HEK293 (cell line): ENCODE measurements around the gene CPNE5.
A peak's percentile ranks its signal among the peaks of the same experiment; 100 is the strongest.

Experiments used
- CTCF ChIA-PET: fragments of 350-600 bp; formaldehyde crosslinking; extraction: SDS; loops from one replicate; lab custom pipeline; 2021; ENCODE audit warnings: antibody characterized with exemption; lab: Yijun Ruan, JAX
- POLR2A ChIA-PET: fragments of 300-600 bp; formaldehyde crosslinking; extraction: SDS; loops from one replicate; lab custom pipeline; 2020; ENCODE audit warnings: antibody characterized with exemption, inconsistent platforms; lab: Yijun Ruan, JAX
- H3K27ac ChIP-seq: fragments of 200-500 bp; sonication (Bioruptor generic); 2 replicates; pipeline ENCODE4 v1.5.1; 2014; ENCODE audit warnings: low read depth, low read length, control low read depth, inconsistent platforms; ENCODE audit errors: extremely low read depth
- H3K36me3 ChIP-seq, 2 experiments: fragments of 200-500 bp in 1 of 2; sonication (Bioruptor generic) in 1 of 2; 1 replicate in 1 of 2; 2 replicates in 1 of 2; pipeline ENCODE4 v1.5.1; 2014 to 2017; ENCODE audit warnings: inconsistent platforms in 2 of 2, low read length in 2 of 2; ENCODE audit not compliant: control insufficient read depth in 2 of 2, insufficient read depth in 1 of 2
- H3K4me1 ChIP-seq: fragments of 200-500 bp; sonication (Bioruptor generic); 2 replicates; pipeline ENCODE4 v1.5.1; 2014; ENCODE audit warnings: mild to moderate bottlenecking, low read length, inconsistent platforms; ENCODE audit not compliant: control insufficient read depth, insufficient read depth
- H3K4me3 ChIP-seq: 2 replicates; pipeline ENCODE4 v1.5.1; 2011; ENCODE audit warnings: low read depth, mild to moderate bottlenecking, control low read depth, low read length, moderate library complexity
- H3K9me3 ChIP-seq: fragments of 200-500 bp; sonication (Bioruptor generic); 2 replicates; pipeline ENCODE4 v1.5.1; 2014; ENCODE audit warnings: low read depth, low read length, inconsistent platforms; ENCODE audit not compliant: control insufficient read depth, insufficient read depth
- EGR2 ChIP-seq: fragments of 450-650 bp; formaldehyde crosslinking; IDR thresholded peaks from 2 replicates; pipeline ENCODE4 v1.5.1; 2016; ENCODE audit warnings: low read depth, missing biosample characterization, missing genetic modification characterization
- MEIS1 ChIP-seq: sonication (generic); formaldehyde crosslinking; IDR thresholded peaks from 2 replicates; pipeline ENCODE4 v1.8.1; 2022; ENCODE audit warnings: missing genetic modification reagents, mild to moderate bottlenecking, borderline replicate concordance
- ZEB2 ChIP-seq: fragments of 450-650 bp; formaldehyde crosslinking; IDR thresholded peaks from 2 replicates; pipeline ENCODE4 v1.5.1; 2016; ENCODE audit warnings: missing biosample characterization, missing genetic modification characterization
- ZFP69B ChIP-seq: fragments of 450-650 bp; formaldehyde crosslinking; IDR thresholded peaks from 2 replicates; pipeline ENCODE4 v1.5.1; 2016; ENCODE audit warnings: missing biosample characterization, missing genetic modification characterization
- ZIC2 ChIP-seq: fragments of 450-650 bp; formaldehyde crosslinking; IDR thresholded peaks from 2 replicates; pipeline ENCODE4 v1.5.1; 2016; ENCODE audit warnings: missing biosample characterization, missing genetic modification characterization
- ZNF16 ChIP-seq: fragments of 450-650 bp; formaldehyde crosslinking; IDR thresholded peaks from 2 replicates; pipeline ENCODE4 v1.5.1; 2016; ENCODE audit warnings: low read depth, missing biosample characterization, missing genetic modification characterization
- ZNF335 ChIP-seq: fragments of 450-650 bp; formaldehyde crosslinking; conservative IDR thresholded peaks from 2 replicates; pipeline ENCODE4 v1.5.1; 2016; ENCODE audit warnings: missing biosample characterization, missing genetic modification characterization
- ZNF473 ChIP-seq: fragments of 450-650 bp; formaldehyde crosslinking; IDR thresholded peaks from 2 replicates; pipeline ENCODE4 v1.5.1; 2017; ENCODE audit warnings: missing biosample characterization, missing genetic modification characterization
- ZNF510 ChIP-seq: fragments of 450-650 bp; formaldehyde crosslinking; IDR thresholded peaks from 2 replicates; pipeline ENCODE4 v1.5.1; 2018; ENCODE audit warnings: mild to moderate bottlenecking, missing genetic modification characterization, missing biosample characterization; ENCODE audit not compliant: insufficient replicate concordance
- ZNF529 ChIP-seq: fragments of 450-650 bp; formaldehyde crosslinking; IDR thresholded peaks from 2 replicates; pipeline ENCODE4 v1.5.1; 2017; ENCODE audit warnings: missing genetic modification characterization, missing biosample characterization; ENCODE audit not compliant: insufficient replicate concordance
- ZNF624 ChIP-seq: fragments of 450-650 bp; formaldehyde crosslinking; IDR thresholded peaks from 2 replicates; pipeline ENCODE4 v1.5.1; 2017; ENCODE audit warnings: missing biosample characterization, missing genetic modification characterization
- ZNF701 ChIP-seq: fragments of 450-650 bp; formaldehyde crosslinking; IDR thresholded peaks from 2 replicates; pipeline ENCODE4 v1.5.1; 2016; ENCODE audit warnings: missing biosample characterization, missing genetic modification characterization
- ZSCAN30 ChIP-seq: fragments of 450-650 bp; IDR thresholded peaks from 2 replicates; pipeline ENCODE4 v1.5.1; 2018; ENCODE audit warnings: missing biosample characterization, mild to moderate bottlenecking, missing genetic modification characterization, moderate library complexity
- TF ChIP-seq, protein P1 (sequence below): fragments of 450-650 bp; formaldehyde crosslinking; IDR thresholded peaks from 2 replicates; pipeline ENCODE4 v1.5.1; 2016; ENCODE audit warnings: missing biosample characterization, missing genetic modification characterization
- TF ChIP-seq, protein P2 (sequence below): fragments of 450-650 bp; formaldehyde crosslinking; IDR thresholded peaks from 2 replicates; pipeline ENCODE4 v1.5.1; 2016; ENCODE audit warnings: missing biosample characterization, missing genetic modification characterization

CPNE5 gene

DNA sequence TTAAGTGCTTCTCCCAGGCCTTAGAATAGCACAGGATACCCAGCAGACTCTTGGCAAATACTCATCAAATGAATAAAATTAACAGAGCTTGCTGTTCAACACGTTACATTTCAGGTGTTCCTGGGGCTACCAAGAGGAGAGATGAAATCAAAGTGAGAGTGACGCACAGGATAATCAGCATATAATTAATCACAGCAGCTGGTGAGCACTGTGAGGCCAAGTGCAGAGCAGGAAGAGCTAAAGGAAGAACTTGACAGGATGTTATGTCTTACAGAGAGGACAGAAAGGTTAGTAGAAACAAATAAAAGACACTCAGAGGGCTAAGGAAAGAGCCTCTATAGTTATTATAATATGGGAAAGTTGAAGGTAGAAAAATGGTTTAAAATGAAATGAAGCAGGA lies 26.6 kb upstream of the CPNE5 start:
- POLR2A ChIA-PET: interaction anchor here (1.0 to 2.7 kb wide), 3 partner anchors 8 to 120 kb away, joined by 3 to 17 read pairs (median 3); partner anchors contain the start of genes MTCH1 and PPIL1
- Histone ChIP-seq H3K4me1 (no peaks in the 10 kb centered on the region), H3K27ac (no peak overlapping the region), H3K9me3 (no peaks in the 10 kb centered on the region), H3K4me3 (no peak overlapping the region), H3K36me3 (peaks cover 36 to 88% of the 10 kb centered on the region in 2 experiments)
- TF ChIP-seq ZNF529 (tag by site-specific recombination) (no peak), ZNF510 (tag by site-specific recombination) (no peak), ZNF624 (tag by site-specific recombination) (no peak), ZEB2 (tag by site-specific recombination) (no peak), MEIS1 (CRISPR knock-in tag) (no peak), ZNF335 (tag by site-specific recombination) (no peak), ZIC2 (tag by site-specific recombination) (no peak), ZSCAN30 (tag by site-specific recombination) (no peak), ZNF473 (tag by site-specific recombination) (no peak), ZFP69B (tag by site-specific recombination) (no peak), ZNF701 (no peak), ZNF16 (tag by site-specific recombination) (no peak), EGR2 (tag by site-specific recombination) (no peak)
- TF ChIP-seq, protein P1, sequence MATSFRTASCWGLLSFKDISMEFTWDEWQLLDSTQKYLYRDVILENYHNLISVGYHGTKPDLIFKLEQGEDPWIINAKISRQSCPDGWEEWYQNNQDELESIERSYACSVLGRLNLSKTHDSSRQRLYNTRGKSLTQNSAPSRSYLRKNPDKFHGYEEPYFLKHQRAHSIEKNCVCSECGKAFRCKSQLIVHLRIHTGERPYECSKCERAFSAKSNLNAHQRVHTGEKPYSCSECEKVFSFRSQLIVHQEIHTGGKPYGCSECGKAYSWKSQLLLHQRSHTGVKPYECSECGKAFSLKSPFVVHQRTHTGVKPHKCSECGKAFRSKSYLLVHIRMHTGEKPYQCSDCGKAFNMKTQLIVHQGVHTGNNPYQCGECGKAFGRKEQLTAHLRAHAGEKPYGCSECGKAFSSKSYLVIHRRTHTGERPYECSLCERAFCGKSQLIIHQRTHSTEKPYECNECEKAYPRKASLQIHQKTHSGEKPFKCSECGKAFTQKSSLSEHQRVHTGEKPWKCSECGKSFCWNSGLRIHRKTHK (tag by site-specific recombination): no peak
- TF ChIP-seq, all 188 proteins: peak for 0
- CTCF ChIA-PET: interaction anchor here (8.1 kb wide), 1 partner anchor 15 kb away, joined by 77 read pairs; no protein-coding TSS in a partner anchor

DNA sequence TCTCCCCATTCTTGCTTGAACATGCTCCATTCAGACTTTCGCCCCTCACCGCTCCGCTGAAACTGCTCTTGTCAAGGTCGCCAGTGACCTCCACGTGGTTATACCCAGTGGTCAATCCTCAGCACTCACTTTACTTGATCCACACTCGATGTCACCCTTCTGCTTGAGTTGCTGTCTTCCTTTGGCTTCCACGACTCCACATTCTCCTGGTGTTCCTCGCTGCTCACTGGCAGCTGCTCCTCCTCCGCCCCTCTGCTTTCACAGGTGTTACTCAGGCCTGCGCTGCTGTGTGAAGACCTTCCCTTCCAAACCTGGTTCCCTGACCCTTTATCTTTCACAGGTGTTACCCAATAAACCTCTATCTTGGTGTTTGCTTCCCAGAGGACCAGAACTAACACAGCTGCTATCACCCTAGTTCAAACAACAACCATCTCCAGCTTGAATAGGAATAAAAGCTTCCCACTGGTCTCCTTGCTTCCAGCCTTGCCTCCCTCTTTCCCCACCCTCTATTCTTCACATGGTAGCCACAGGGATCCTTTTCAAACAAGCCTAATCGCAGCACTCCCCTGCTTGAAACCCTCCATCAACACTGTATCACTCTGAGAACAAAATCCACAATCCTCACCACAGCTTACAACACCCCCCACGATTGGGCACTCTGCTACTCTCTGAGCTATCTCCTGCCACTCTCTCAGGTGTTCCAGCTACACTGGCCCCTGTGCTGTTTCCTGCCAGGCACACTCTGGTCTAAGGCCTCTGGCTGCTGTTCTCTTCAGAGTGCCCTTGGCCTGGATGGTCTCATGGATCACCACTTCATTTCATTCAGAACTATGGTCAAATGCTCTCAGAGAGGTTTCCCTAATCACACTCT lies 24.7 kb upstream of the CPNE5 start:
- CTCF ChIA-PET: interaction anchor here (0.5 to 8.1 kb wide), 13 partner anchors 9 to 1541 kb away, joined by 3 to 77 read pairs (median 4); no protein-coding TSS in a partner anchor
- Histone ChIP-seq H3K9me3 (no peaks in the 10 kb centered on the region), H3K27ac (no peak overlapping the region), H3K4me1 (no peaks in the 10 kb centered on the region), H3K36me3 (peaks cover 18 to 79% of the 10 kb centered on the region in 2 experiments; a peak in 2 of 3 replicates), H3K4me3 (no peak overlapping the region)
- TF ChIP-seq, protein P2, sequence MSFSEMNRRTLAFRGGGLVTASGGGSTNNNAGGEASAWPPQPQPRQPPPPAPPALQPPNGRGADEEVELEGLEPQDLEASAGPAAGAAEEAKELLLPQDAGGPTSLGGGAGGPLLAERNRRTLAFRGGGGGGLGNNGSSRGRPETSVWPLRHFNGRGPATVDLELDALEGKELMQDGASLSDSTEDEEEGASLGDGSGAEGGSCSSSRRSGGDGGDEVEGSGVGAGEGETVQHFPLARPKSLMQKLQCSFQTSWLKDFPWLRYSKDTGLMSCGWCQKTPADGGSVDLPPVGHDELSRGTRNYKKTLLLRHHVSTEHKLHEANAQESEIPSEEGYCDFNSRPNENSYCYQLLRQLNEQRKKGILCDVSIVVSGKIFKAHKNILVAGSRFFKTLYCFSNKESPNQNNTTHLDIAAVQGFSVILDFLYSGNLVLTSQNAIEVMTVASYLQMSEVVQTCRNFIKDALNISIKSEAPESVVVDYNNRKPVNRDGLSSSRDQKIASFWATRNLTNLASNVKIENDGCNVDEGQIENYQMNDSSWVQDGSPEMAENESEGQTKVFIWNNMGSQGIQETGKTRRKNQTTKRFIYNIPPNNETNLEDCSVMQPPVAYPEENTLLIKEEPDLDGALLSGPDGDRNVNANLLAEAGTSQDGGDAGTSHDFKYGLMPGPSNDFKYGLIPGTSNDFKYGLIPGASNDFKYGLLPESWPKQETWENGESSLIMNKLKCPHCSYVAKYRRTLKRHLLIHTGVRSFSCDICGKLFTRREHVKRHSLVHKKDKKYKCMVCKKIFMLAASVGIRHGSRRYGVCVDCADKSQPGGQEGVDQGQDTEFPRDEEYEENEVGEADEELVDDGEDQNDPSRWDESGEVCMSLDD (tag by site-specific recombination): no peak
- peak; percentile 60 for TF ChIP-seq ZIC2 (tag by site-specific recombination)
- POLR2A ChIA-PET: interaction anchor here (1.3 to 2.7 kb wide), 3 partner anchors 10 to 12 kb away, joined by 3 to 17 read pairs (median 5); partner anchors contain the start of gene PPIL1
